CD1c-positive myeloid dendritic cell (primary cell): ENCODE data around the gene PXDN.
A peak's percentile ranks its signal among the peaks of the same experiment; 100 is the strongest.

Source experiments
- DNase-seq: peaks from one replicate; pipeline ENCODE4 v3.0.0-alpha.2; 2016; ENCODE audit errors: extremely low spot score

Gene PXDN

GRCh38 chr2:1754046-1754445 lies 9.7 kb upstream of the PXDN start:
- DNase-seq = no peak

GRCh38 chr2:1752751-1753150 lies 8.4 kb upstream of the PXDN start:
- no peak for DNase-seq

- DNase-seq = no peak
Measured at GRCh38 chr2:1751767-1752725, 7.7 kb upstream of the PXDN start.

DNA sequence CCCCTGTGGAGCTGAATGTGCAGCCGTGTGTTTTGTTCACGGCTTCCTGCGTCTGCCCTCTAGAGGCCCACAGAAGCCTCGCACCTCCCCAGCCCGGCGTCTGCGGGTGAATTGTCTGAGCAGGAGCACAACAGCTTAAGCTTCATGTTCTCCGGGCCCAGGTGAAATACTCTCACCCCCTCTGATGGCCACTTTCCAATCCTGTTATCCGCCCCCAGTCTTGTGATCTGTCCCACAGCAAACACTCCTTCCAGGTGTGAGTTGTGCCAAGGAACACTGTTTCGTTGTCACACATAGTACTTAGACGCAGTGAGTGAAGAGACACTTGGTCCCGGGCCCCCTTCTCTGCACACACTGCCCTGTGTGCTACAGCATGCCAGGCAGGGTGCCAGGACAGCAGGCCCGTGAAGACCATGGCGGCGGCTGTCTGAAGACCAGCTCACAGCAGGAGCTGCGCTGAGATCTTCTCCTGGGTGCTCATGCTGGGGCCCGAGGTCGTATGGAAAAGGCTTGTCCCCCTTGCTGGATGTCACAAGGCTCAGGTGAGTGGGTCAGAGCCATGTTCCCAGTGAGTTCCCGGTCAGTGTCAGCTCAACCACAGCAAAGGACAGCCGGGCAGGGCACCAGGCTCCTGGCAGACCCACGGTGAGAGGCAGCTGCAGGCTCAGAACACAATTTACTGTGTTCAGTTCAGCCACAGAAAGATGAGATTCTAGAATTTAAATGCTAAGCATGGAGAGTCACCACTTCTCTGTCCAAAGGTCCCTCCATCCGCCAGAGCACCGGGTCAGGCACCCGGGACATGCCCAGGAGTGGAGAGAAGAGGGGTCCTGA lies 6.8 kb upstream of the PXDN start:
- peak; percentile 3 for DNase-seq

- no peak for DNase-seq
Measured at GRCh38 chr2:1750270-1750932, 6.1 kb upstream of the PXDN start.

DNA sequence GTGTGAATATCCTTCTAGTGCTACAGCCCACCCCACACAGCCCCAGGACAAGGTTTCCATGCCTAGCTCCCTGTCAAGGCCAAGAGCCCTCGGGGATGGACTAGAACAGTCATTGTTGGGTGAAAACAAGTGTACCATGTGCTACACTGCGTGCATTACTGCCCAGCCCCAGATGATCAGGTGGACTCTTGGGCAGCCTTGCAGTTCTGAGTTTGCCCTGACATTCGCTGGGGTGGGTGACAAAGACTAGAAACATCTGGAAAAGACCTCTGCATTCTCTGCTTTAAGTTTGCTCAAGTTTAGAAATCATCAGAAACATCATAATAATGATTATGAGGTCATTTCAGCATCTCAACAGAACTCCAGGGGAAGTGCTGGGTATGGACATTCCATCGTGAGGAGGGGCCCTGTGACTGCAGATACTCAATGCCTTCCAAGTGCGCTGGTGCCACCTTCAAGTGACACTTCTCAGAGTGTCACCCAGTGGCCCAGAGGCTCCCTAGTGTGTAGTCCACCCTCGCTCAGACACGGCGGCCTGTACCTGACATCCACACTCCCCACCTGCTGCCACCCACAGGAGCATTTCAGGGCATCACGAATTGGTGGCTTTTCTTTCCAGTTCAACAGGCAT lies 5.3 kb upstream of the PXDN start:
- no peak for DNase-seq

- DNase-seq = no peak
Measured at GRCh38 chr2:1748741-1749488, 4.6 kb upstream of the PXDN start.

DNA sequence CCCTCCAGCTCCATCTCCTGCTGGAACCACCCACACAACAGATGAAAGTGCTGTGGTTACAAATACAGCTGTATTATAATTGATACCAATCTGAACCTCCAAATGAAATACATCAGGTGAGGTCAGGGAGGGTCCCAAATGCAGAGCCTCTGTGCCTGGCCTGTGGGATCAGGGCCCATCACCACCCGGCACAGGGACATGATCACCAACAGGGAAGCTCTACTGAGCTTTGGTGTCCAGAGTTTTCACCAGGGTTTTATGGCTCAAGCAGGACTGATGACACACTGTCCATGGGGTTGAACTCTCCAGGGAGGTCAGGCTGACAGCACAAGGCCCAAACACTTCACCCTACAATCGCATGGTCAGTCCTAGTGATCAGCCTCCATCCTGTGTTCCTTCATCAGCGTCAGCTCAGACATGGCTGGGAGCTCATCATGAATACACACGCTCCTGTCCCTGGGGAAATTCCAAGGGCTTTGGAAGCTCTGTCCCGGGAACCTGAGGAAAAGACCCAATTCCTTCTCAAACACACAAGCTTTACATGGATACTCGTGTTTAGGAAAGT lies 3.9 kb upstream of the PXDN start:
- no peak for DNase-seq

DNA sequence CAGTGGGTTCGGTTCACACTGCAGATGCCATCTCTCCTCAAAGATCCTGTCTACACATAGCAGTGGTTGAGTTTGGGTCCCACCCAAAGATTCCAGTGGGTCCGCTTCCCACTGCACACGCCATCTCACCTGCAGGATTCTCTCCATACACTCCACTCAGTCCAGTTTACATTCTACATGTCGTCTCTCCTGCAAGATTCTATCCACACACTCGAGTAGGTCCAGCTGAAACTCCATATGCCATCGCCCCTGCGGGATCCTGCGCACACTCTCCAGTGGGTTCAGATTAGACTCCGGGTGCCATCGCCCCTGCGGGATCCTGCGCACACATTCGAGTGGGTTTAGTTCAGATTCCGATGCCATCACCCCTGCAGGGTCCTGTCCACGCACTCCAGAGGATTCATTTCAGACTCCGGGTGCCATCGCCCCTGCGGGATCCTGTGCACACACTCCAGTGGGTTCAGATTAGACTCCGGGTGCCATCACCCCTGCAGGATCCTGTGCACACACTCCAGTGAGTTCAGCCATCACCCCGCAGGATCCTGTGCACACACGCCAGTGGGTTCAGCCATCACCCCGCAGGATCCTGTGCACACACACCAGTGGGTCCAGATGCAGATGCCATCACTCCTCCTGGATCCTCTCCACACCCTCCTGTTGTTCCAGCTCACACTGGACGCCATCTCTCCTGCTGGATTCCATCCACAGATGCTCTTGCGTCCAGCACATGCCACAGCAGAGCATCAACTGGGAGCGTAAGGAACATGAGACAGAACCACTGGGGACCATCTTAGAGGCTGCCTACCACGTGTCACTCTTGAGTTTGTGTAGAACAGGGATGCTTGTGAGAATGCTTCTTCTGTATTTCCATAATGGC lies 3.0 kb upstream of the PXDN start:
- DNase-seq = no peak

- no peak for DNase-seq
Measured at GRCh38 chr2:1746174-1747064, 2.1 kb upstream of the PXDN start.

DNA sequence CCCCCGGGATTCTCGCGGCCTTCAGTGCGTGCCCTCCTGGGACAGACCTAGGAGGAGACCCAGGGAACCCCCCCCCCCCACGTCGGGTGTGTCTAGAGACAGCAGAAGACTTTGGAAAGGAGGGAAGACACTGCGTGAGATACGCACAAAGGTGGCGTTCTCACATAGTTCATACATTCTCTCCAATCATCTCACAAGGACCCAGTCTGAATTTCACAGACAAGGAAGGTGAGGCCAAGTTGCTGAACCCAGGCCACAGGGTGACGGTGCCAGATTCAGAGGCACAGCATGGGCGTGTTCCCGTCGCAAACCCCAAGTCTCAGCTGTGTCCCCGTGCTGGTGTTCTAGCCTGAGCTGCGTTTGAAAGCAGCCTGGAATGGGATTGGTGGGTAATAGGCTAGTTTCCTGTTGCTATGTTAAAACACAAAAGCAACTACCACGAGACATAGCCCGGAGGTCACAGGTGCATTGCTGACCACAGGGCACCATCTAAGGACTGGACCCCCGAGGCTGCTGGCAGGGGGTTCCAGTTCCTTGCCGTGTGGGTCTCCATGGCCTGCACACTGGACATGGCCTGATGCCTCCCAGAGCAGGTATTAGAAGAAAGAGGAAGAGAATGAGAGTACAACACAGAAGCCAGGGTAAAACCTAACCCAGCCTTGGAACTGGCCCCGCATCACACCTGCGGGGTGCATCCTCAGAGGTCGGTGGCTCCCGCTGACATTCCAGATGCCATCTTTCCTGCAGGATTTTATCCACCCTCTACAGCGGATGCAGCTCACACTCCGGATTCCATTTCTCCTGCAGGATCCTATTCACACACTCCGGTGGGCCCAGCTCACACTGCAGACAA lies 1.1 kb upstream of the PXDN start:
- DNase-seq = no peak

DNA sequence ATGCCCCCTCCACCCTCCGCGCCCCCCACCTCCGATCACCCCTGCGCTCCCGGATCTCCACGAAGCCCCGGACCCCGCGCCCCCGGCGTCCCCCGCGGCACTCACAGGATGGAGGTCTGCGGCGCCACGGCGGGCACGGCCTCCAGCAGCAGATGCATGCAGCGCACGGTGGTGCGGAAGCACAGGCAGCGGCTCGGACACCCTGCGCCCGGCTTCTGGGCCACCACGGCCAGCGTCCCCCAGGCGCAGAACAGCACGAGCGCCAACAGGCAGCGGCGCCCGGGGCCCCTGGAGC lies 217 bp downstream of the PXDN start:
- DNase-seq = no peak

GRCh38 chr2:1743396-1744150 lies 742 bp downstream of the PXDN start:
- no peak for DNase-seq

- no peak for DNase-seq
Measured at GRCh38 chr2:1742681-1743395, 1.5 kb downstream of the PXDN start.

DNA sequence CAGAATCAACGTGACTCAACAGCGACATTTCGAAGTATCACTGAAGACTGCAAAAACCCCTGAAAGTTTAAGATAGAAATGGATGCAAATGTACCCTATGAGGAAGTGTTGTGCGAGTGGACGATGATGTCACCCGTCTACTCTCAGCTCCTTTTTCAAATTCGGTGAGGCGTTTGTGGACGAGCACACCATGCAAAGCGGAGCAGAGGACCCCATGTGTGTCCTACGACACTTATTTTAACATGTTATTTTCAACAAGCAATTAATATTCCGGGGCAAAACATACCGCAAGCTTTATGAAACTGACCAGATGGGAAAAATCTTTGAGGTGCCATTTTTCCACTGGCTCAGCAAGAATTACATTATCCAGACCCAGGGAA lies 2.0 kb downstream of the PXDN start:
- no peak for DNase-seq

DNA sequence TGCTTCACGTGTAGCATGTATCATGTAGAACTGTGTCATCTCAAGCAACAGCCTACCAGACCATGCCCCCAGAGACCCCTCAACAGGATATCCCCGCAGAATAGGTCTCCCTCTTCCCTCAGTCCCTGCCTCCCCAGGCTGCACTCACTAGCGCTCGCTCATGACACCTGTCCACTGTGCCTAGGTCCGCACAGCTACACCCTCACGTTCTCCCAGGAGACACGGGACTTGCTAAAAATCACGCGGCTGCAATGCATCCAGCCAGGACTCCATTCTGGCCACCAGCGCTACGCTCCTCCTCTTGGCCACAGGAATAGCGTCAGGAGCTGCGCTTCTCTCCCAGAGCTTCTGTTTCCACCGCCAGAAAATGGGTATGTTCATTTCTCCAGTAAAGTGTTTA lies 2.5 kb downstream of the PXDN start:
- no peak for DNase-seq
